GM13976 (cell line): ENCODE results near the gene BTG4.

Source experiments
- DNase-seq: peaks from one replicate; pipeline ENCODE4 v3.0.0; 2012; ENCODE audit warnings: low spot score
- in situ Hi-C: fragments of 300-500 bp; cut with MboI; formaldehyde crosslinking; loops from one replicate; pipeline ENCODE4 v1.12.0; 2022; ENCODE audit warnings: low sequenced_read_pairs, mixed read lengths, inconsistent platforms; ENCODE audit not compliant: unreplicated experiment
- TF ChIP-seq, protein P1 (sequence below): IDR thresholded peaks from 2 replicates; pipeline ENCODE4 v1.5.1; 2012; ENCODE audit warnings: borderline replicate concordance, mild to moderate bottlenecking; ENCODE audit not compliant: insufficient read depth; ENCODE audit errors: extremely low read depth, missing control alignments, control extremely low read depth

BTG4 gene

DNA sequence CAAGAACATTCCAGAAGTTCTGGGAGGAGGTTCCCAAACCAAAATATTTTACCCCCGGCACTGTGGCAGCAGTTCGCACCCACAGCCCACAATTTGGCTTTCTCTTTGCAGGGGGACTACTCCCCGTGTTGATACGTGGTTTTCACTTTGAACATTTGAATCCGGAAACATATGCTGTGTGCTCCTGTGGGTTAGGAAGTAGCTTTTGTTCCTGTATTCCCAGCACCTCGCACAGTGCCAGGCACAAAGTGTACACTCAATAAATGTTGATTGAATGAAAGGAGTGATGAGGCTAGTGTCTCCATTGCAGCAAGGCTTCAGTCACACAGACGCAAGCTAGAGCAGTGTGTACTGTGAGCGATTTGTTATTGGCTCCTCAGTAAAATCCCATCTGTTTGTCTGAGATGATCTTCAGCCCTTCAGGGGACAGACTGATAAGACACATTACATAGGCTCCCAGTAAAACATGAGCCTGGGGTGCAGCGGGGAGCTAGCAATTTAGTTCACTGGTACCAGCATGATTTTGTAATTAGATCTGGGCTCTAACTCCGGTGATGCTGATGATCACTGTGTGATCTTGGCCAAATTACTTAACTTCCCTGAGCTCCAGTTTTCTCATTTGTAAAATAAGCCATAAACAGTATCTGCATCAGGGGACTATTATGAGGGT, 30.6 kb upstream of the BTG4 start:
- in situ Hi-C loops = no loop called here
- TF ChIP-seq, protein P1, sequence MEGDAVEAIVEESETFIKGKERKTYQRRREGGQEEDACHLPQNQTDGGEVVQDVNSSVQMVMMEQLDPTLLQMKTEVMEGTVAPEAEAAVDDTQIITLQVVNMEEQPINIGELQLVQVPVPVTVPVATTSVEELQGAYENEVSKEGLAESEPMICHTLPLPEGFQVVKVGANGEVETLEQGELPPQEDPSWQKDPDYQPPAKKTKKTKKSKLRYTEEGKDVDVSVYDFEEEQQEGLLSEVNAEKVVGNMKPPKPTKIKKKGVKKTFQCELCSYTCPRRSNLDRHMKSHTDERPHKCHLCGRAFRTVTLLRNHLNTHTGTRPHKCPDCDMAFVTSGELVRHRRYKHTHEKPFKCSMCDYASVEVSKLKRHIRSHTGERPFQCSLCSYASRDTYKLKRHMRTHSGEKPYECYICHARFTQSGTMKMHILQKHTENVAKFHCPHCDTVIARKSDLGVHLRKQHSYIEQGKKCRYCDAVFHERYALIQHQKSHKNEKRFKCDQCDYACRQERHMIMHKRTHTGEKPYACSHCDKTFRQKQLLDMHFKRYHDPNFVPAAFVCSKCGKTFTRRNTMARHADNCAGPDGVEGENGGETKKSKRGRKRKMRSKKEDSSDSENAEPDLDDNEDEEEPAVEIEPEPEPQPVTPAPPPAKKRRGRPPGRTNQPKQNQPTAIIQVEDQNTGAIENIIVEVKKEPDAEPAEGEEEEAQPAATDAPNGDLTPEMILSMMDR = no peak
- DNase-seq = no peak

DNA sequence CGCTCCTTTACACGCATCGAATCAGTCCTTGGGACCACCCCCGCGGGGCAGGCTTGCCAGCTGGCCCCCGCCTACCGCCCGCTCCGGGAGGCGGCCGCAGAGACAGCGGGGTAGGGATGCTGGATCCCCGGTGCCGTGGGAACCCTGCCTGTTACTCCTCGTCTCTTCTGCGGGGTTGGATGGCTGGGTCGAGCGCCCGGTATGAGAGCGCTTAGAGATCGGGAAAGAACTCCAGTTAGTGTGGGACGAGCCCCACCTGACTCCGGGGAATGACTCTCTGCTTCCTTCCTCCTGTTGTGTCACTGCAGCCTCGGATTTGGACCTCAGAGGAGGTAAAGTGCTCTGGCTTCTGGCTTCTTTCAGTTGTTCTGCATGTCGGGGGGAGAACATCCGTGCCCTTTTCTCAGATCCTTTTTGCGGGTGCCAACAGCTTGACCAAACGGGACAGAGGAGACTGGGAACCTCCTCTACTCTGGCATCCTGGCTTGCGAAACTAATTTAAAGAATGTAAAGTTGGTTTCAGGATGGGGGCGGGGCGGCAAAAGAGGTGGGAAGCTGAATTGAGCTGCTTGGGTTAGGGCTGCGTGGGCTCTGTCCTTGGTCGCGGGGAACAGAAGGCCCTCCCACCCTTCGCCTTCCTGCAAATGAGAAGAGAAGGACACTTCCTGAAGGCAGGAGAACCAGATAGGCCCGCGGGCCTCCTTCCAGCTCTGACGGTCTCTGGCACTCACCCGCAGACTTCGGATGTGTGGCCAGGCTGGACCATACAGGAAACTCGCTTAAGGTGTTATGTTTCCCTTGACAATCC, 29.3 kb upstream of the BTG4 start:
- in situ Hi-C loops = no loop called here
- TF ChIP-seq, protein P1 = no peak
- peak; percentile 41 for DNase-seq

DNA sequence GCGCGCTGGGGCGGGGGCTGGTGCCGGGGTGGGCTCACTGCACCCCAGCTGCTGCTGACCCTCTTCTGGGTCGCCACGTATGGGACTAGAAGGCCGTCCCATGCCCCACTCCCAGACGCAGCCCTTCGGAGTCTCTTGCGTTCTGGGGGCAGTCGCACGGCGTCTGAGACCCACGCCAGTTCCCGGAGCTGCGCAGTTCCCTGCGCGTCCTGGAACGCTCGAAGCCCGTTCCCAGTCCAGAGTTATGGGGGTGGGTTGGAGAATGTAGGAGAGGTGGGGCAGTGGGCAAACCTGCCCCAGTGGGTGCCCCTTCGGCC, 28.7 kb upstream of the BTG4 start:
- DNase-seq = peak; percentile 41
- TF ChIP-seq, protein P1 = no peak
- in situ Hi-C loops = no loop called here

DNA sequence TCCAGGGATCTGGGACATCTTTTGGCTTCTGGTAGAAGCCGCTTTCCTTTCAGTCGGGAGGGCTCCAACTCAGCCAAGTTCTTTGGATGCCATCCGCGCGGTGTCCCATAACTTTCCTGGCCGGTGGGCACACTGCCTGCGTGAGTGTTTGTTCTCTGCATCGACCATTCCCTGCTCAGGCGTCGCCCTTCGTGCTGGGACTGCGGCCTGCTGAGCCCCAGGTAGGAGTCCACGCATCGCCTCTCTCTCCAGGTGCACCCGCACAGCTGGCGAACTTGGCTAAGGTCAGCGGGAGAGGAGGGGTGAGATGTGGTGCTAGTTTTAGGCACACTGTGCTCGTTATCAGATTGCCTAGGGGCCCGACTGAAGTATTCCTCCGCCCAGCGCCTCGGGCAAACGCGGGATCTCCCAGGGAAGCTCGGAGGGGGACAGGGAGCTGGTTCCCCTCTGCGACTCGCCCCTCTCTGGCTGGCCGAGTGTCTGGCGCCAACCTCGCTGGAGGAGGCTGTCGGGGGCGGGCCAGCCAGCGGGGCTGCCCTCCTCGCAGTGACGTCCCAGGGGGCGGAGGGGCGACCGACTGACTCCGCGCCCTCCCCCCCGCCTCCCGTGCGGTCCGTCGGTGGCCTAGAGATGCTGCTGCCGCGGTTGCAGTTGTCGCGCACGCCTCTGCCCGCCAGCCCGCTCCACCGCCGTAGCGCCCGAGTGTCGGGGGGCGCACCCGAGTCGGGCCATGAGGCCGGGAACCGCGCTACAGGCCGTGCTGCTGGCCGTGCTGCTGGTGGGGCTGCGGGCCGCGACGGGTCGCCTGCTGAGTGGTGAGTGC, 28.1 kb upstream of the BTG4 start, which contains the start of gene LAYN:
TSS of gene LAYN (plus strand) at position 607 of the 823 bp plus-strand sequence. CDS start at position 731, 124 bp downstream.
- in situ Hi-C loops = no loop called here
- TF ChIP-seq, protein P1 = no peak
- peak; percentile 60 for DNase-seq

DNA sequence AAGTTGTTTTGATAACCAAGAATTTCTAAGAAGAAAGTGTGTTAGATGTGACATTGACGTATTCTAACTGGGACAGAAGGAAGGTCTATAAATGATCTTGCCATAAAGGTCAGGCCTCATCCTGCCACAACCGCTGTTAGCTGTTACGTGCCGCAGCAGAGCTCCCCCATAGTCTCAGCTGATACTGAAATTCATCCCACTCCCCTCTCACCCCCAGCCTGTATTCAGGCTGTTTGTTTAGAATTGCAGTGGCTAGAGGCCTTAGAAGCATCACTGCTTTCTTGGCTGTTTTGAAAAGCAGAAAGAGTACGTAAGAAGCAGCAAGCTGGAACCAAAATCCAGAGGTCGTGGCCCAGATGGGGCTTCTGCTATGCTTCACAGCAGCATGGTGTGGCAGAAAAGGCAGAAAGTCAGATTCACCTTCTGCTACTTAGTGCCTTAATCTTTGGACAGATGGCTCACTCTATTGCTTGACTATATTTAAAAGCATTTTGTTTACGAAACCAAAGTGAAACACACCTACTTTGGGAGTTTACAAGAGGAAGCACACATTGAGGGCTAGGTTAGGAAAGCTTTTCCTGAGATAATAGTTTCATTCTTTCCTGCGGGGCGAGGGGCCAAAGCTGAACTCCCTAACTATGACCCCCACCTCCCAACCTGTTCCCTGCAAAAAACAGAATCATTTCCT, 27.4 kb upstream of the BTG4 start:
- in situ Hi-C loops = no loop called here
- DNase-seq = no peak
- TF ChIP-seq, protein P1 = no peak
